ENCODE results near the gene PRDM9.
"Not testable (repeated sequence)": the region's sequence is repeated elsewhere in the genome, so short reads cannot be mapped to it uniquely, and the experiment has no call there.

The PRDM9 gene

DNA sequence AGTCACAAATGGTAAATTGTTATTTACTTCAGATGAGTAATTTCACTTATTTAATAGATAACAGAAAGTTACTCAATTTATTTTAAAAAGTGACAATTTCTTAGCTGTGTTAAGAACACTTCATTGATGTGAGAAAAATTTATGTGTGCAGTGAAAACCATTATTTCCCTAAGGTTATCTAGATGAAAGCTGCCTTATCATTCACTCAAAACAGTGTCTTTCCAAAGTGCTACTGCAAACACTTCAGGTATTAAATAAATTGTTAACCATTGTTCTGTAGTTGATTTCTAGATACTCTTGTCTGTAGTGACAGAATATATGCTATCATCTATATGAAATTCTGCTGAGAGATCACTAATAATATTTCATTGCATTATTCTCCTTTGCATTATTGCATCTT, 33.5 kb upstream of the PRDM9 start:
- in situ Hi-C loops (cut with MboI; ENCODE audit: low sequenced_read_pairs, unreplicated experiment): no loop called here
- DNase-seq (ENCODE audit: low spot score): no peak
- TF ChIP-seq, protein P1, sequence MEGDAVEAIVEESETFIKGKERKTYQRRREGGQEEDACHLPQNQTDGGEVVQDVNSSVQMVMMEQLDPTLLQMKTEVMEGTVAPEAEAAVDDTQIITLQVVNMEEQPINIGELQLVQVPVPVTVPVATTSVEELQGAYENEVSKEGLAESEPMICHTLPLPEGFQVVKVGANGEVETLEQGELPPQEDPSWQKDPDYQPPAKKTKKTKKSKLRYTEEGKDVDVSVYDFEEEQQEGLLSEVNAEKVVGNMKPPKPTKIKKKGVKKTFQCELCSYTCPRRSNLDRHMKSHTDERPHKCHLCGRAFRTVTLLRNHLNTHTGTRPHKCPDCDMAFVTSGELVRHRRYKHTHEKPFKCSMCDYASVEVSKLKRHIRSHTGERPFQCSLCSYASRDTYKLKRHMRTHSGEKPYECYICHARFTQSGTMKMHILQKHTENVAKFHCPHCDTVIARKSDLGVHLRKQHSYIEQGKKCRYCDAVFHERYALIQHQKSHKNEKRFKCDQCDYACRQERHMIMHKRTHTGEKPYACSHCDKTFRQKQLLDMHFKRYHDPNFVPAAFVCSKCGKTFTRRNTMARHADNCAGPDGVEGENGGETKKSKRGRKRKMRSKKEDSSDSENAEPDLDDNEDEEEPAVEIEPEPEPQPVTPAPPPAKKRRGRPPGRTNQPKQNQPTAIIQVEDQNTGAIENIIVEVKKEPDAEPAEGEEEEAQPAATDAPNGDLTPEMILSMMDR (IDR thresholded peaks at IDR 0.05; ENCODE audit: borderline replicate concordance, control extremely low read depth, extremely low read depth, insufficient read depth, missing control alignments): no peak

DNA sequence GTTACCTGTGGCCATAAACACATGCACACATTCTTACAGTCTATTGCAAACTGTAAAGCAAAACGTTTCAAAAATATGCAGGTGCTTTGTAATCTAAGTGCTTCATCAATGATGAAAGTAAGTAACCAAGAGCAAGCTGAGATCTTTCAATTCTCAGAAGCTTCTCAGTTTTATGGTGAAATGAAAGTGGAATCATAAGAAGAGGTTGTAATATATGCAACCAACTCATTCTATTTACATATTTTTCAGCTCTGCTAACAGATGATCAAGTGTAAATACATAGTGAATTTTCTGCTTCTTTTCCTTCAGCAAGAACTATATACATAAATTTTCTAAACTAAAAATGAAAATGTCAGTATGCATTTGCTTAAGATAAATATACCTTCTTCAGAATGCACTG, 33.1 kb upstream of the PRDM9 start:
- TF ChIP-seq, protein P1 (IDR thresholded peaks at IDR 0.05; ENCODE audit: borderline replicate concordance, control extremely low read depth, extremely low read depth, insufficient read depth, missing control alignments): no peak
- DNase-seq (ENCODE audit: low spot score): no peak
- in situ Hi-C loops (cut with MboI; ENCODE audit: low sequenced_read_pairs, unreplicated experiment): no loop called here

DNA sequence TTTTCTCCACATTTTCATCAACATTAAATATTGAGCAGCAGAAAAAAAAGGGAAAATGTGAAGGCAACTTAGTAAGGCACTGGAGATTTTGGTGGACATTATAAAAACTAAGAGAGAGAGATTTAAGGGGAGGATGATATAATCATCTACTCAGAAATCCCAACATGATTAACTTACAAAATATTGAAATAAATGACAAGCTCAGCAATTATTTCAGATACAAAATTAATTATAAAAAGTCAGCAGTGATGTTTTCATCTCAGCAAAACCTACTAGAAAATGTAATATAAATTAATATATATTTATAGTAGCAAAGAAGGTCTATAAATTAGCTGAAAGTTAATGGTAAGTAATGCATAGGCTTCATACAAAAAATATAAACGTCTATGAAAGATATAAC, 30.8 kb upstream of the PRDM9 start:
- in situ Hi-C loops (cut with MboI; ENCODE audit: low sequenced_read_pairs, unreplicated experiment): no loop called here
- TF ChIP-seq, protein P1 (IDR thresholded peaks at IDR 0.05; ENCODE audit: borderline replicate concordance, control extremely low read depth, extremely low read depth, insufficient read depth, missing control alignments): no peak
- no peak for DNase-seq (ENCODE audit: low spot score)

DNA sequence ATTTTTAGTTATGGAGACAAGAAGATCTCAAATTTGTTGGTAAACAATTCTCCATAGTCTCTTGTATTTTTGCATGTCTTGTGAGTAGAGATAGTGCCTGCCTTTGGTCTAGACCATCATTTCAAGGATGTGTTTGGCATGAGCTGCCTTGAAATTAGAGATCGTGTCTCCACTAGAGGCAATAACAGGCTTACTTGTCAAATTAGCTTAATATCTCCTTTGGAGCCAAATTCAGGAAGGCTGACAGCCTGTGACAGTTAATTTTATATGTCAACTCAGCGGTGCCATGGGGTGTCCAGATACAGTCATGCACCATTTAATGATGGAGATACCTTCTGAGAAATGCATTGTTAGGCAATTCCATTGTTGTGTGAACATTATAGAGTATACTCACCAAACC, 24.8 kb upstream of the PRDM9 start:
- TF ChIP-seq, protein P1 (IDR thresholded peaks at IDR 0.05; ENCODE audit: borderline replicate concordance, control extremely low read depth, extremely low read depth, insufficient read depth, missing control alignments): no peak
- in situ Hi-C loops (cut with MboI; ENCODE audit: low sequenced_read_pairs, unreplicated experiment): no loop called here
- no peak for DNase-seq (ENCODE audit: low spot score)

DNA sequence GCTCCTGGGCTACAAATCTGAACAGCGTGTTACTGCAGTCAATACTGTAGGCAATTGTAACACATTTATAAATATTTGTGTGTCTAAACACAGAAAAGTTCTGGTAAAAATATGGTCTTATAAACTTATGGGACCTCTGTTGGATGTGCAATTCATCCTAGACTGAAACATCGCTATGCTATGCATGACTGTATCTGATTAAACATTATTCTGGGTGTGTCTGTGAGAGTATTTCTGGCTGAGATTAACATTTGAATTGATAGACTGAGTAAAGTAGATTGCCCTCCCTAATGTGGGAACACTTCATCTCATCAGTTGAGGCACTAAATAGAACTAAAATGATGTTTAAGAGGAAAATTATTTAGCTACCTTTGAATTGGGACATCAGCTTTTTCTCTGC, 24.3 kb upstream of the PRDM9 start:
- DNase-seq (ENCODE audit: low spot score): no peak
- in situ Hi-C loops (cut with MboI; ENCODE audit: low sequenced_read_pairs, unreplicated experiment): no loop called here
- TF ChIP-seq, protein P1 (IDR thresholded peaks at IDR 0.05; ENCODE audit: borderline replicate concordance, control extremely low read depth, extremely low read depth, insufficient read depth, missing control alignments): no peak

DNA sequence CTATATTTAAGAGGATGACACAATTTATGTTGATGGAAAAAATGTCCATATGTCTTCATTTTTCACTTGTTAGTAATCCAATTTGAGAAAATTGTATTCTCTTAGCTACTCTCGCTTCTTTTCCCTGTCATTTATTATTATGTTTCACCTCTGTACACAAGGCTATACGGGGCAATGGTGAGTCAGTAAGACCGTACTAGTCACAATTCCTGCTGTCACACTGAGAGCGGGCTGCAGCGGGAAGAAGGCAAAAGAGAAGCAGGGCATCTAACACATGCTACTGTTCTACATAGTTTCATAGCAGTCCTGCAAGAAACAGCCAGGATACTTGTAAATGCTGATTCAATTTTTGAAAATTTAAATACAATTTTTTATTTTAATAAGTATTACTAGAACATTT, 23.3 kb upstream of the PRDM9 start:
- in situ Hi-C loops (cut with MboI; ENCODE audit: low sequenced_read_pairs, unreplicated experiment): no loop called here
- DNase-seq (ENCODE audit: low spot score): no peak
- TF ChIP-seq, protein P1 (IDR thresholded peaks at IDR 0.05; ENCODE audit: borderline replicate concordance, control extremely low read depth, extremely low read depth, insufficient read depth, missing control alignments): no peak

DNA sequence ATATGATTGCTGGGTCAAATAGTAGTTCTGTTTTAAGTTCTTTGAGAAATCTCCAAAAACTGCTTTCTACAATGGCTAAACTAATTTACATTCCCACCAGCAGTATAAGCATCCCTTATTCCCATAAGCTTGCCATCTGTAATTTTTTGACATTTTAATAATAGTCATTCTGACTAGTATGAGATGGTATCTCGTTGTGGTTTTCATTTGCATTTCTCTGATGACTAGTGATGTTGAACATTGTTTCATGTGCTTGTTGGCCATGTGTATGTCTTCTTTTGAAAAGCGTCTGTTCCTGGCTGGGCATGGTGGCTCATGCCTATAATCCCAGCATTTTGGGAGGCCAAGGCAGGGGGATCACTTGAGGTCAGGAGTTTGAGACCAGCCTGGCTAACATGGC, 21.2 kb upstream of the PRDM9 start:
- DNase-seq (ENCODE audit: low spot score); in situ Hi-C loops (cut with MboI; ENCODE audit: low sequenced_read_pairs, unreplicated experiment): not testable (repeated sequence)
